SK-MEL-5 (cell line): Measurements from ENCODE around the gene WDR18. TPM values are rescaled to one million over a fixed set of nuclear protein-coding genes. Genes with fewer than 3 reads are reported as not detected.
"Not testable (repeated sequence)": the region's sequence is repeated elsewhere in the genome, so short reads cannot be mapped to it uniquely, and the experiment has no call there.

ENCODE experiments used
- DNase-seq: peaks from one replicate; pipeline ENCODE4 v3.0.0-alpha.2; 2016; ENCODE audit warnings: low read depth, low spot score
- in situ Hi-C: cut with HindIII; loops from 2 replicates; pipeline ENCODE4 v1.10.0; 2016; ENCODE audit warnings: low sequenced_read_pairs, high pct_unique_total_duplicates, low pct_unique_long_range_greater_than_20kb
- total RNA-seq: library from RNA; depleted of rRNA; stranded (reverse); fragments of >200 nt; shearing (Covaris generic); gene quantifications from 2 replicates; pipeline ENCODE4 v1.2.3, GENCODE V29; 2014

Gene WDR18
- total RNA-seq, 1 experiment from 2014 or later: 24.4 TPM

DNA sequence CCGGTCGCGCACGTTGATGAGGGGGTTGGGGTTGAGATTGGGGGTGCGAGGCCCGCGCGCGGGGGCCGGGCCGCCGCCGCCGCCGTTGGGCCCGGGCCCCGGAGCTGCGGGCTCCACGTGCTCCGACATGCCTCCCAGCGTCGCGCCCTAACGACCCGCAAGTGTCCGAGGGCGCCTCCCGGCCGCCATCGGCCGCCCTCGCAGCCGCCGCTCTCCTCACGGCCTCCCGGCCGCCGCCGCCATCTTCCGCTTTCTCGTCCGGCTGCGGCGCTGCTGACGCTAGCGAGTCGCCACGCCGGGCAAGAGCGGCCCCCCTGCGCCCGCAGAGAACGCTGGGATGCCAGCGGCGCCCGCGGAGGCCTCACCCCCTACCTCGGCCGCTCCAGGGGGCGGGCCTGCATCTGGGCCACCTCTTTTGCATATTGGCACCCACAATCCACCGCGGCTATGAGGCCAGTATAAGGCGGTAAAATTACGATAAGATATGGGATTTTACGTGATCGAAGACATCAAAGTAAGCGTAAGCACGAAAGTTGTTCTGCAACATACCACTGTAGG is 36.8 kb downstream of the WDR18 start, which contains the start of gene TMEM259:
TMEM259 (minus strand) TSS at position 256 of the 558 bp plus-strand sequence; CDS start at position 129, 127 bp downstream.
- DNase-seq: peak; percentile 94
- in situ Hi-C loops: no loop called here

- DNase-seq, in situ Hi-C loops: not testable (repeated sequence)
Observed at GRCh38 chr19:1023883-1024188, 39.7 kb downstream of the WDR18 start.

- in situ Hi-C loops, DNase-seq: not testable (repeated sequence)
Observed at GRCh38 chr19:1025080-1025479, 40.9 kb downstream of the WDR18 start.

DNA sequence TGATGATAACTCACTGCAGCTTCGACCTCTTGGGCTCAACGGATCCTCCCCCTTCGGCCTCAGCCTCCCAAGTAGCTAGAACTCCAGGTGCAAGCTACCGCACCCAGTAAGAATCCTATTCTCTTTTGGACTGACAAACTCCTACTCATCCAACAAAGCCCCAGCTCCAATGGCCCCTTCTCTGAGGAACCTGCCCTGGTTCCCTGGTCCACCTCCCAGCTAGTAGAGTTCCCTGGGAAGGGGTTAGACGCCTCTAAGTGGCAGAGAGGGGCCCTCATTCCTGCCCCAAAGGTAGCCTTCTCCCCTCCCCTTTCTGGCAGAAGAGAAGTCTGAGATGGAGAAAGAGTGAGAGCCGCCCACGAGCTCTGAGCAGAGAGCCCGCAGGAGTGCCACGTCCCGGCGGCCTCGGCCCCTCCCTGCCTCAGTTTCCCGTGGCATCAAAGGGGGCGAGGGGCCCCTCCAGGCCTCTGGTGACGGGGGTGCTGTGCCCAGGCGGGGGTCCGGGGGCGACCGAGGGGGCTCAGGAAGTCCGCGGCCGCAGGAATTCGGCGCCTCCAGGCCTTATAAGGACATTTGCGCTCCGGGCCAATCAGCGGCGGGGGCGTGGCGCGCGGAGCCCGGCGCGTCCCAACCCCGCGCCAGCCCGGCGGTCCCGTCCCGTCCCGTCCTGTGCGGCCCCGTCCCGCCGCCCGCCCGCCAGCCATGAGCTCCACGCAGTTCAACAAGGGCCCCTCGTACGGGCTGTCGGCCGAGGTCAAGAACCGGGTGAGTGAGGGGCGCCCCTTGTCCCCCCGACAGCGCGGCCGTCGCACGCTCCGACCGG is 42.0 kb downstream of the WDR18 start, which contains the start of gene CNN2:
CNN2 (plus strand) TSS at position 649 of the 823 bp plus-strand sequence; CDS start at position 703, 54 bp downstream.
- in situ Hi-C loops: no loop called here

GRCh38 chr19:1026783-1027649 is 42.9 kb downstream of the WDR18 start:
- in situ Hi-C loops: no loop called here
- DNase-seq: no peak

More for the DNA sequence above, 42.0 kb downstream of the WDR18 start, which contains the start of gene CNN2:
- DNase-seq: peak; percentile 43

DNA sequence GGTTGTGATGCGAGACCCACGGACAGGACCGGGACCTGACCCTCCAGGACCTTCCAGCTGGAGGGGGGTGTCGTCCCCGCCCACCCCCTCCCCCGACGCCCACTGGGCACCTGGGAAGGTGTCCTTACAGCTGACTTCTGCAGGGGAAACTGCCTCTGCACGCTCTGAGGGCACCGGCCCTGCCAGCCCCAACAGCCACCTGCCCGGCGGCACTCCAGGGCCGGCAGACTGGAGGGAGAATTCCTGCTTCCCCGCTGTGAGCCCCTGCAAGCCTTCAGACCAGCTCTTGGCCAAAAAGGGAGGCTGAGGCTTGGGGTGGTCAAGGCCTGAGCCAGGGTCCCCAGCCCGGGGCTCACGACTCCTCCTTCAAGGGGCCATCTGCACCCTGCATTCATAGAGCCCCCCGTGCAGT is 43.5 kb downstream of the WDR18 start:
- DNase-seq: no peak
- in situ Hi-C loops: no loop called here

DNA sequence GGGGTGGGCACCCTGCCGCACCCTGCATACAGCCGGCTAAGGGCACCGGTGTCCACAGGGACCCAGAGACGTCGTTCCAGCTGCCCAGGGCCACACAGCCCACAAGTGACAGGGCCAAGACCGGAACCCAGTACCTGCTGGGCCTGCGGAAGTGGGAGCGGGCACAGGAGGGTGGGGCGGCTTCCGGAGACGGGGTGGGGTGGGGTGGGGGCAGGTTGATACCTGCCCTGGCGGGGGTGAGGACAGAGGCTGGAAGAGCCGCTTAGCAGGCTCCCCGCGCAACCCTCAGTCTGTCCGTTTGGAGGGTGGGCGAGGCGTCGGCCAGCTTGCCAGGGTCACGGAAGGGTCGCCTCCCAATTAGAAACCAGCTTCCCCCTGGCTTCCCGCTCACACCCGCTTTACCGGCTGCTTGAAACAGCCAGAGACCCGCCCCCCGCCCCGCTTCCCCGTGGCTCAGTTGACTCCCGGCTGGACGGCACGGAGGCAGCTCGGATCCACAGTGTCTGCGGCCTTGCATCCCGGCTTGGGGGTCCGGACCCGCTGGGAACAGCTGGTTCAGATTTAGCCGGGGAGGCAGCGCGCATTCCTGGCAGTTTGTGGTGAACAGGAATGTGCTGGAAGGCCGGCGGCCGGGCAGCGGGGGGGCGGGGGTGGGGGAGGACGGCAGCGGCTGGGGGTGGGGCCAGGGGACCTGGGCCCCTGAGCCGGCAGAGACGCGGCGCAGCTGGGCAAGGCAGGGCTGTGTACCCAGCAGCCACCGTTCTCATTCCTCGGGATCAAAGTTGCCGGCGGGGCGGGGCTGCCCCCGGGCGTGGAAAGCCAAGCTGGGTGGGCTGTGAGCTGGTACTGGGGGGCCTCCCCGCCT is 44.1 kb downstream of the WDR18 start:
- no peak for DNase-seq
- in situ Hi-C loops: no loop called here

DNA sequence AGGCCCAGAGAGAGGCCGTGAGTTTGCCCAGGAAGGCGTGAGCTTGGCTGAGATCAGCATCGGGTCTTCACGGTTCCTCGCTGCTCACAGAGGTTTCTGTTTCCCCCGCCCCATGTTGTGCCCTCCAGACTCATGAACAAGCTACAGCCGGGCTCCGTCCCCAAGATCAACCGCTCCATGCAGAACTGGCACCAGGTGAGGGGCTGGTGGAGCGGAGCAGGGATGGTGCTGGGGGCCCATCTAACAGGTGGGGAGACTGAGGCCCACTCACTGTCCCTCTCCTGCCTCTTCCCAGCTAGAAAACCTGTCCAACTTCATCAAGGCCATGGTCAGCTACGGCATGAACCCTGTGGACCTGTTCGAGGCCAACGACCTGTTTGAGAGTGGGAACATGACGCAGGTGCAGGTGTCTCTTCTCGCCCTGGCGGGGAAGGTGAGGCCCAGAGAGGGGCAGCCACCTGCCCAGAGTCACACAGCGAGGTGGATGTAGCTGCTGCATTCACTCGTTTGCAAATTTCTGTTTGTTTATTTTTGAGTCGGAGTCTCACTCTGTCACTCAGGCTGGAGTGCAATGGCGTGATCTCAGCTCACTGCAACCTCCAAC is 48.2 kb downstream of the WDR18 start:
- in situ Hi-C loops: no loop called here
- no peak for DNase-seq

GRCh38 chr19:1035998-1036621 is 52.0 kb downstream of the WDR18 start:
- DNase-seq: no peak
- in situ Hi-C loops: no loop called here

GRCh38 chr19:1037621-1038064 is 53.5 kb downstream of the WDR18 start:
- in situ Hi-C loops: no loop called here
- DNase-seq: no peak

- DNase-seq: no peak
- in situ Hi-C loops: no loop called here
Observed at GRCh38 chr19:1038978-1039645, 55.0 kb downstream of the WDR18 start.

- peak; percentile 93 for DNase-seq
- in situ Hi-C loops: no loop called here
Observed at GRCh38 chr19:1039646-1040475, 55.7 kb downstream of the WDR18 start, which contains the start of gene ABCA7. Gene ABCA7 (plus strand): TSS chr19:1040107. CDS start chr19:1041362, 1,255 bp downstream.

- in situ Hi-C loops: no loop called here
- peak; percentile 83 for DNase-seq
Observed at GRCh38 chr19:1040476-1041271, 56.5 kb downstream of the WDR18 start.

DNA sequence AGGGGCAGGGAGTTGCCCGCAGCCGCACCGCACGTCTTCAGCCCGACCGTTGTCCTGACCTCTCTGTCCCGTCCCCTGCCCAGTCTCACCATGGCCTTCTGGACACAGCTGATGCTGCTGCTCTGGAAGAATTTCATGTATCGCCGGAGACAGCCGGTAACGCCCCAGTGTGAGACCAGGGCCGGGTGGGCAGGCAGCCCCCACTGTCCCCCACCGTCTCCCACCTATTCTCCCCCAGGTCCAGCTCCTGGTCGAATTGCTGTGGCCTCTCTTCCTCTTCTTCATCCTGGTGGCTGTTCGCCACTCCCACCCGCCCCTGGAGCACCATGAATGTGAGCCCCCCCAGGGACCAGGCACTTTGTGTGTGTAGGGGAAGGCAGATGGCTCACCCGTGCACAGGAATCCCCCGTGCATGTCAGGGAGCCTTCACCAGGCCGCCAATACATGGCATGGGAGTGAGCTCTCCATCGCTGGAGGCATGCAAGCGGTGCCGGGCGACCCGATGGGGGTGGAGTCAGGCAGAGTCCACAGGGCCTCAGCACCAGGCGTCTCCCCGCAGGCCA is 57.2 kb downstream of the WDR18 start:
- no peak for DNase-seq
- in situ Hi-C loops: no loop called here
